MM.1S (cell line): ENCODE measurements around the gene CENPB.

Source experiments
- DNase-seq: peaks from one replicate; pipeline ENCODE4 v3.0.0-alpha.2; 2015
- H2AFZ ChIP-seq: fragments of 300-600 bp; sonication (generic); 2 replicates; pipeline ENCODE4 v1.6.0; 2016; ENCODE audit warnings: antibody characterized with exemption, low read length
- H3F3A ChIP-seq: fragments of 300-600 bp; sonication (generic); 2 replicates; pipeline ENCODE4 v1.6.1; 2016; ENCODE audit warnings: mild to moderate bottlenecking, antibody characterized with exemption, low read length, moderate library complexity, mixed read lengths; ENCODE audit not compliant: insufficient read depth
- H3K27ac ChIP-seq: fragments of 300-600 bp; sonication (generic); 2 replicates; pipeline ENCODE4 v1.5.1; 2016; ENCODE audit warnings: mild to moderate bottlenecking, low read length
- H3K27me3 ChIP-seq: fragments of 300-600 bp; sonication (generic); replicated peaks from 2 replicates; pipeline ENCODE4 v1.6.0; 2016; ENCODE audit warnings: low read length; ENCODE audit not compliant: insufficient read depth
- H3K36me3 ChIP-seq: fragments of 300-600 bp; sonication (generic); replicated peaks from 2 replicates; pipeline ENCODE4 v1.6.1; 2016; ENCODE audit warnings: mild to moderate bottlenecking, low read length, mixed read lengths; ENCODE audit not compliant: insufficient read depth
- H3K4me1 ChIP-seq: fragments of 300-600 bp; sonication (generic); 2 replicates; pipeline ENCODE4 v1.6.1; 2016; ENCODE audit warnings: low read length, mixed read lengths
- H3K4me2 ChIP-seq: fragments of 300-600 bp; sonication (generic); 2 replicates; pipeline ENCODE4 v1.6.0; 2016; ENCODE audit warnings: low read depth, low read length
- H3K4me3 ChIP-seq: fragments of 300-600 bp; sonication (generic); 2 replicates; pipeline ENCODE4 v1.5.1; 2016; ENCODE audit warnings: low read length, mixed read lengths
- H3K79me2 ChIP-seq: fragments of 300-600 bp; sonication (generic); 2 replicates; pipeline ENCODE4 v1.6.1; 2016; ENCODE audit warnings: mixed run types, low read length, mixed read lengths
- H3K9ac ChIP-seq: fragments of 300-600 bp; sonication (generic); 2 replicates; pipeline ENCODE4 v1.6.1; 2016; ENCODE audit warnings: low read length, mixed read lengths
- H3K9me2 ChIP-seq: fragments of 300-600 bp; sonication (generic); replicated peaks from 2 replicates; pipeline ENCODE4 v1.6.1; 2016; ENCODE audit warnings: mild to moderate bottlenecking, low read length, mixed read lengths; ENCODE audit not compliant: insufficient read depth
- H3K9me3 ChIP-seq: fragments of 300-600 bp; sonication (generic); replicated peaks from 2 replicates; pipeline ENCODE4 v1.6.1; 2016; ENCODE audit warnings: mild to moderate bottlenecking, low read length, mixed read lengths; ENCODE audit not compliant: insufficient read depth
- H4K20me1 ChIP-seq: fragments of 300-600 bp; sonication (generic); 2 replicates; pipeline ENCODE4 v1.6.1; 2016; ENCODE audit warnings: mild to moderate bottlenecking, low read length, moderate library complexity, mixed read lengths; ENCODE audit not compliant: insufficient read depth
- CTCF ChIP-seq: fragments of 300-600 bp; sonication (generic); IDR thresholded peaks from 2 replicates; pipeline ENCODE4 v1.5.1; 2016; ENCODE audit warnings: antibody characterized with exemption, low read length, mixed read lengths
- EZH2 ChIP-seq: fragments of 300-600 bp; sonication (generic); optimal IDR thresholded peaks from 2 replicates; pipeline ENCODE3; 2017; ENCODE audit warnings: low read depth, mild to moderate bottlenecking, antibody characterized with exemption, low read length, mixed read lengths
- EZH2phosphoT487 ChIP-seq: fragments of 300-600 bp; sonication (generic); IDR thresholded peaks from 2 replicates; pipeline ENCODE4 v1.6.1; 2018; ENCODE audit warnings: antibody characterized with exemption, low read length

The CENPB gene

GRCh38 chr20:3734111-3734843 lies 52.3 kb downstream of the CENPB start:
- no peaks in the 10 kb centered on the region for H3K79me2 ChIP-seq
- H3K4me3 ChIP-seq, result no peak overlapping the region
- peaks cover 21% of the 10 kb centered on the region; the same call in 1 of the 2 replicates for H3K27me3 ChIP-seq
- H2AFZ ChIP-seq, result no peak overlapping the region
- H4K20me1 ChIP-seq, result no peaks in the 10 kb centered on the region
- H3K9me2 ChIP-seq, result no peaks in the 10 kb centered on the region
- H3K4me1 ChIP-seq, result no peaks in the 10 kb centered on the region
- no peaks in the 10 kb centered on the region for H3F3A ChIP-seq
- H3K4me2 ChIP-seq, result no peak overlapping the region
- TF ChIP-seq EZH2 (no peak), EZH2phosphoT487 (no peak), CTCF (no peak)
- no peaks in the 10 kb centered on the region for H3K9me3 ChIP-seq
- H3K36me3 ChIP-seq, result no peaks in the 10 kb centered on the region
- DNase-seq, result no peak
- H3K9ac ChIP-seq, result no peak overlapping the region
- no peak overlapping the region for H3K27ac ChIP-seq
